ENCODE results near the gene SLC11A1. TPM values are rescaled to one million over a fixed set of nuclear protein-coding genes. Genes with fewer than 3 reads are reported as not detected.

SLC11A1 gene
- total RNA-seq, 4 donors from 2014 or later, result 2.2 to 4.6 (median 3.5) TPM

DNA sequence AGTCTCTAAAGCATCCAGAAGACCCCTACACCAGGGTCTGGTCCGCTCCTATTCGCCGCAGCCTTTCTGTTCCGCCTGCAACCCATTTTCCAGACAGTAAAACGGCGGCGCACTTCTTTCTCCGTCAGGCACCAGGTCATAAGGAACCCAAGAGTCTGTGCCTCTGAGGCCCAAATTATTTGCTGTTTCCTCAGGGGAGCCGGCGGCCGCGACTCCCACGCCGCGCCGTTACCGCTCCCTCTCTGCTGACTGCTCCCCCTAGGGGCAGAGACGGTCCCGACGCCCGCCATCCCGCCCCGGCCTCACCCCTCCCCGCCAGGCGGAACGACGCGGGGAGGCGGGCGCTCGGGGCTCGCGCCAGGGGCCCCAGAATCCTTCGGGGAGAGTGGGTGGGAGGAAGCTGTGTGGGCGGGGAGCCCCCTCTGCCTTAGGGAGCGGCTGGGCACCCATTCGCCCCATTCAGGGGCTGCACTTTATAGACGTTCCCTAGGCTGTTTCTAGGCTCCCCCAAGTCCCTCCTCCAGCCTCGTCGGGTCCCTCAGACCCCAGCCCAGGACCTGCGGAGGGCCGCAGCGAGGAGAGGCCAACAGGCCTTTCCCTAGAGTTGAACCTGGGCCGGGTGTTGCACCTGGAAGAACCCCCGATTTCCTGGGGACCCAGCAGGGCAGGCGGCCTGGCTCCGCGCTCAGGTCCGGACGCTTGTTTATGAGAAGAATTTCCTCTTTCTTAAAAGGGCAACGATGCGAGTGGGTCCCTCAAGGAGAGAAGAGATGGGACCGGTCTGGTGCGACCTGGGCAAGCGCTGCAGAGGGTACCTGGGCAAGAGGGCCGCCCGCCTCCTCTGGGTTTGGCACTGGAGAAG lies 14.0 kb downstream of the SLC11A1 start:
- no peak for TF ChIP-seq POLR2A (IDR thresholded peaks at IDR 0.05)
- TF ChIP-seq, protein P1, sequence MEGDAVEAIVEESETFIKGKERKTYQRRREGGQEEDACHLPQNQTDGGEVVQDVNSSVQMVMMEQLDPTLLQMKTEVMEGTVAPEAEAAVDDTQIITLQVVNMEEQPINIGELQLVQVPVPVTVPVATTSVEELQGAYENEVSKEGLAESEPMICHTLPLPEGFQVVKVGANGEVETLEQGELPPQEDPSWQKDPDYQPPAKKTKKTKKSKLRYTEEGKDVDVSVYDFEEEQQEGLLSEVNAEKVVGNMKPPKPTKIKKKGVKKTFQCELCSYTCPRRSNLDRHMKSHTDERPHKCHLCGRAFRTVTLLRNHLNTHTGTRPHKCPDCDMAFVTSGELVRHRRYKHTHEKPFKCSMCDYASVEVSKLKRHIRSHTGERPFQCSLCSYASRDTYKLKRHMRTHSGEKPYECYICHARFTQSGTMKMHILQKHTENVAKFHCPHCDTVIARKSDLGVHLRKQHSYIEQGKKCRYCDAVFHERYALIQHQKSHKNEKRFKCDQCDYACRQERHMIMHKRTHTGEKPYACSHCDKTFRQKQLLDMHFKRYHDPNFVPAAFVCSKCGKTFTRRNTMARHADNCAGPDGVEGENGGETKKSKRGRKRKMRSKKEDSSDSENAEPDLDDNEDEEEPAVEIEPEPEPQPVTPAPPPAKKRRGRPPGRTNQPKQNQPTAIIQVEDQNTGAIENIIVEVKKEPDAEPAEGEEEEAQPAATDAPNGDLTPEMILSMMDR (IDR thresholded peaks at IDR 0.05), result peak in 1 of 3 donors; percentile 85
- intact Hi-C loops (cut with DNase I; ENCODE audit: low total_unique reads), result loop anchor here (10.0 kb wide), 1 partner anchor 121 kb away; the partner anchor contains the start of genes AAMP and PNKD
- 1% methylated on average over 48 to 51 of the region's 57 CpGs for WGBS, 2 donors
- peak overlapping the region; percentile 59 for H3K4me3 ChIP-seq (ENCODE audit: low read depth, poor library complexity, severe bottlenecking)
- DNase-seq (ENCODE audit: low spot score in 2 of 2), result peak; percentile 88 to 98

DNA sequence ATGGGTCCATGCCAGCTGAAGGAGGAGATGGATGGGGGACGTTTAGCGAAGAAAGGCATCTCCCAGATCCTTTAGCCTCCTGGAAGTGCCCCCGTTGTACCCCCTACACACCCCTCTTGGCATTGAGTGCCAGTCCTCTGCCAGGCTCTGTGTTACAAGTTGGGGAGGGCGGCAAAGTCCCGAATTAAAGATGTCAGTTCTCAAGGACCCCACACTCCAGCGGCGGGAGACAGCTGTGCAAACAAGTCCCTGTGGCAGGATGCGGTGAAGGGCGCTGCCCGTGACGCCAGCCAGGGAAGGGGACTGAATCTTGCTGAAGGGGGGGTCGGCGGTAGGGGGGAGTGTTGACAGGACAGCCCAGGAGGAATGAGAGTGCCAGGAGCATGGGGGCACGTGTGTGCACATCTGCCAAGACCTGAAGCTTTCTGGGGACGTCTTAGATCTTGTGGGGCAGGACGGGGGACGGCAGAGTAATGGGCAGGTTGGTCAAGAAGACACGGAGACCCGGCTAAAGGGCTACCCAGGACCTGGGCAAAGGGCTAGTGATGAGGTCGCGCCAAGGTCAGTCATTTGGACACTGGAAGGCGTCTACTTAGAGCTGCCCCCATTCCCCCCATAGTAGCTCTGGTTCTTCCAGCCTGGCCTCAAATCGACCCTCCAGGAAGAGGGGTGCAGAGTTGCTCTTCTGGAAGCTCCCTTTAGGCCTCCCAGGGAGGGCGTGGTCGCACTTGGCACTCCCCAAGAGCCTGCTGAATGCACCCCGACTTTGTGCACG lies 14.8 kb downstream of the SLC11A1 start:
- DNase-seq (ENCODE audit: low spot score in 2 of 2), result peak; percentile 67 to 97
- intact Hi-C loops (cut with DNase I; ENCODE audit: low total_unique reads), result loop anchor here (10.0 kb wide), 1 partner anchor 122 kb away; the partner anchor contains the start of genes AAMP and PNKD
- TF ChIP-seq, protein P1 (IDR thresholded peaks at IDR 0.05), result no peak
- TF ChIP-seq POLR2A (IDR thresholded peaks at IDR 0.05), result no peak
- WGBS, 2 donors, result 1 to 2% methylated on average over 27 of the region's 27 CpGs
- peak overlapping the region; percentile 59 for H3K4me3 ChIP-seq (ENCODE audit: low read depth, poor library complexity, severe bottlenecking)

DNA sequence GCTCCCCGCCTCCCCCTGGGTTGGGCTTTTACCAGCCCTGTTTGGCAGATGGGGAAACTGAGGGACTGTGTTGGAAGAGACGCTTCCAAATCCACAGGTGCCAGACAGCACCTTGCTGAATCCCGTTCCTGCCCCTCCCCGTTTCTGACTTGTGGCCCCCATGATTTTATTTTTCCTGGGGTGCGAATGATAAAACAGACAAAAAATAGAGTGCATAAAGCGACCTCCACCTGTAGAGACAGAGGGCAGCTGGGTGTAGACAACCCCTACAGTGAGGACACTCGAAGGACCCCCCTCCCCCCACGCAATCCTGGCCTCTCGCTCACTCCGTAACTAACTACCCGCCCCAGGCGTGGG lies 15.4 kb downstream of the SLC11A1 start:
- H3K4me3 ChIP-seq (ENCODE audit: low read depth, poor library complexity, severe bottlenecking), result peak overlapping the region; percentile 25
- no peak for TF ChIP-seq POLR2A (IDR thresholded peaks at IDR 0.05)
- TF ChIP-seq, protein P1 (IDR thresholded peaks at IDR 0.05), result no peak
- 2% methylated on average over 12 of the region's 12 CpGs for WGBS, 2 donors
- no peak for DNase-seq (ENCODE audit: low spot score in 2 of 2)
- intact Hi-C loops (cut with DNase I; ENCODE audit: low total_unique reads), result loop anchor here (10.0 kb wide), 1 partner anchor 123 kb away; the partner anchor contains the start of genes AAMP and PNKD

DNA sequence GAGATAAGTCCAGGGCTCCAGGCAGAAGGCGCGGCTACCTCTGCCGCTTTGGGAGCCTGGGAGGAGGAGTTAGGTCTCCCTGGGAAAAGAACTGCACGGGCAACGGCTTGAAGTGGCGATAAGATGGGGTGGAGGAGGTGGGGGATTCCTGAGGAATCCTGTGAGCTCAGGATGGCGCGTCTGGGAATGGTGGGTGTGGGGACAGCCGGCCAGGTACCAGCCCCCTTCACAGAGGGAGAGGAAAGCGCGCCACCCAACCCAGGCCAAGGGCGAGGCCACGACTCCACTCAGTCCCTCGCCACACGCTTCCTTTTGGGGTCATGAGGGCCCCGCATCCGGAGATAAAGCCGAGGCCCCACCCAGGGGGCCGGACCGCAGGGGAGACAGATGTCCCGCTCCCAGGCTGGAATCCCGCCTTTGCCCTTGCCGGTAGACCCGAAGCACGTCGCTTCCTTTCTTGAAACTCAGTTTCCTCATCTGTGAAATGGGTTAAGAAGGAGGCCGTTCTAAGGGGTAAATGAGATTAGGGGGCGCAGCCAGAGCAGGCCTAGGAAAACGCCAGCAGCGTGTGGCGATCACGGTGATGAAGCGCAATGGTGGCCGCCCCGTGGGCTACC lies 15.9 kb downstream of the SLC11A1 start:
- TF ChIP-seq, protein P1 (IDR thresholded peaks at IDR 0.05), result no peak
- TF ChIP-seq POLR2A (IDR thresholded peaks at IDR 0.05), result no peak
- H3K4me3 ChIP-seq (ENCODE audit: low read depth, poor library complexity, severe bottlenecking), result peak overlapping the region; percentile 25
- 0 to 1% methylated on average over 35 of the region's 35 CpGs for WGBS, 2 donors
- peak in 1 of 2 donors; percentile 95 for DNase-seq (ENCODE audit: low spot score in 2 of 2)
- intact Hi-C loops (cut with DNase I; ENCODE audit: low total_unique reads), result loop anchor here (10.0 kb wide), 1 partner anchor 123 kb away; the partner anchor contains the start of genes AAMP and PNKD

Data from lower leg skin (tissue), 4 donors.